ENCODE results near the gene CYB561D2.

DNA sequence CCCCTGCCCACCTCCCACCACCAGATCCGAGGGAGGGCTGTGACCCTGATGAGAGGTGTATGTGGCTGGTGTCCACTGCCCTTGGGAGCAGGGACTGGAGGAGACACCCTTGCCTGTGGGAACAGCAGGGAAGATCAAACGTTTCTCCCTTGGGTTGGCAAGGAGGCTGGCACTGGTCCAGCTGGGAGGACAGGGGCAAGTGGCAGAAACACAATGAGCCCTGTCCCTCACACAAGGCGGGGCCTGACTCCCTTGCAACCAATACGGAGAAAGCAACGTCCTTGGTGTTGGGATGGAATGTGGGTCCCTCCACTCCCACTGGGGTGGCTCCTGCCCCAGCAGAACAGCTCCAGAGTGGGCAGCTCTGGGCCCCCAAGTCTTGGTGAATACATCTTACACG is 33.4 kb upstream of the CYB561D2 start:
- TF ChIP-seq, protein P1, sequence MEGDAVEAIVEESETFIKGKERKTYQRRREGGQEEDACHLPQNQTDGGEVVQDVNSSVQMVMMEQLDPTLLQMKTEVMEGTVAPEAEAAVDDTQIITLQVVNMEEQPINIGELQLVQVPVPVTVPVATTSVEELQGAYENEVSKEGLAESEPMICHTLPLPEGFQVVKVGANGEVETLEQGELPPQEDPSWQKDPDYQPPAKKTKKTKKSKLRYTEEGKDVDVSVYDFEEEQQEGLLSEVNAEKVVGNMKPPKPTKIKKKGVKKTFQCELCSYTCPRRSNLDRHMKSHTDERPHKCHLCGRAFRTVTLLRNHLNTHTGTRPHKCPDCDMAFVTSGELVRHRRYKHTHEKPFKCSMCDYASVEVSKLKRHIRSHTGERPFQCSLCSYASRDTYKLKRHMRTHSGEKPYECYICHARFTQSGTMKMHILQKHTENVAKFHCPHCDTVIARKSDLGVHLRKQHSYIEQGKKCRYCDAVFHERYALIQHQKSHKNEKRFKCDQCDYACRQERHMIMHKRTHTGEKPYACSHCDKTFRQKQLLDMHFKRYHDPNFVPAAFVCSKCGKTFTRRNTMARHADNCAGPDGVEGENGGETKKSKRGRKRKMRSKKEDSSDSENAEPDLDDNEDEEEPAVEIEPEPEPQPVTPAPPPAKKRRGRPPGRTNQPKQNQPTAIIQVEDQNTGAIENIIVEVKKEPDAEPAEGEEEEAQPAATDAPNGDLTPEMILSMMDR (IDR thresholded peaks at IDR 0.05) = no peak
- TF ChIP-seq EP300 (IDR thresholded peaks at IDR 0.05) (no peak), POLR2AphosphoS5 (IDR thresholded peaks at IDR 0.05) (no peak), POLR2A (IDR thresholded peaks at IDR 0.05) (no peak)
